GM06990 (cell line): ENCODE measurements around the gene AUTS2.

ENCODE experiments used
- DNase-seq: peaks from one replicate; pipeline ENCODE4 v3.0.0-alpha.2; 2011; ENCODE audit not compliant: insufficient read length; ENCODE audit errors: extremely low read depth
- H3K27me3 ChIP-seq: replicated peaks from 2 replicates; pipeline ENCODE4 v1.6.0; 2011; ENCODE audit warnings: low read length; ENCODE audit not compliant: control insufficient read depth, insufficient read depth
- H3K36me3 ChIP-seq: 2 replicates; pipeline ENCODE4 v1.5.1; 2011; ENCODE audit warnings: low read length; ENCODE audit not compliant: control insufficient read depth, insufficient read depth
- H3K4me3 ChIP-seq: replicated peaks from 2 replicates; pipeline ENCODE4 v1.5.1; 2011; ENCODE audit warnings: low read depth, mild to moderate bottlenecking, control low read depth, low read length
- CTCF ChIP-seq: IDR thresholded peaks from 2 replicates; pipeline ENCODE4 v1.5.1; 2011; ENCODE audit warnings: low read length, control low read depth, mild to moderate bottlenecking, inconsistent platforms; ENCODE audit not compliant: insufficient read depth, poor library complexity, severe bottlenecking

The AUTS2 gene

GRCh38 chr7:70188901-70189650, 590.8 kb downstream of the AUTS2 start:
- no peak for TF ChIP-seq CTCF
- no peaks in the 10 kb centered on the region for H3K36me3 ChIP-seq
- no peaks in the 10 kb centered on the region for H3K27me3 ChIP-seq
- DNase-seq: no peak
- H3K4me3 ChIP-seq: no peak overlapping the region

- Histone ChIP-seq H3K36me3 (no peaks in the 10 kb centered on the region), H3K27me3 (no peaks in the 10 kb centered on the region), H3K4me3 (no peak overlapping the region)
- no peak for TF ChIP-seq CTCF
- no peak for DNase-seq
These were observed 591.5 kb downstream of the AUTS2 start for GRCh38 chr7:70189776-70190175.

- Histone ChIP-seq H3K27me3 (no peaks in the 10 kb centered on the region), H3K4me3 (no peak overlapping the region), H3K36me3 (no peaks in the 10 kb centered on the region)
- no peak for TF ChIP-seq CTCF
- no peak for DNase-seq
These were observed 592.0 kb downstream of the AUTS2 start for GRCh38 chr7:70190281-70190680.

- no peak for DNase-seq
These were observed 595.2 kb downstream of the AUTS2 start for GRCh38 chr7:70193514-70193913.

GRCh38 chr7:70208236-70209063, 610.2 kb downstream of the AUTS2 start:
- H3K27me3 ChIP-seq: no peaks in the 10 kb centered on the region
- no peak overlapping the region for H3K4me3 ChIP-seq
- no peak for TF ChIP-seq CTCF
- H3K36me3 ChIP-seq: no peaks in the 10 kb centered on the region
- no peak for DNase-seq

More at GRCh38 chr7:70193514-70193913, 595.2 kb downstream of the AUTS2 start:
- no peak overlapping the region for H3K4me3 ChIP-seq
- H3K27me3 ChIP-seq: no peaks in the 10 kb centered on the region
- no peaks in the 10 kb centered on the region for H3K36me3 ChIP-seq
- peak; percentile 22 for TF ChIP-seq CTCF
